ENCODE data around the gene RANGAP1.
"Not testable (repeated sequence)": the region's sequence is repeated elsewhere in the genome, so short reads cannot be mapped to it uniquely, and the experiment has no call there.

The RANGAP1 gene

DNA sequence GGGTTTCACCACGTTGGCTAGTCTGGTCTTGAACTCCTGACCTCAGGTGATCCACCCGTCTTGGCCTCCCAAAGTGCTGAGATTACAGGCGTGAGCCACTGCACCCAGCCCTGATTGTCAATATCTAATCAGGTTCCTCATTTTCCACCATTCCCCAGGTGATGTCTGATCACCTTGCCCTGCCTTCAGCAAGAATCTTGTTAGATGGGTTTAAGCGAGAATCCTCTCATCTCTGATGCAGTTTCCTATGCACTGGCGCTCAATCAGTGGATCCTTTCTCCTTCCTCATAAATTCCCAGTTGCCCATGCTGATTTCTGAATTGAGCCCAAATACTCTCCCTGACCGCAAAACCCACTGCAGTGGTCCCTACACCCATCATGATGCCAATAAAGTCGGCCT, 14.7 kb upstream of the RANGAP1 start:
- no peak for DNase-seq (ENCODE audit: low read depth in 2 of 2)

- no peak for DNase-seq (ENCODE audit: low read depth in 2 of 2)
Measured at GRCh38 chr22:41296826-41297667, 11.1 kb upstream of the RANGAP1 start.

- DNase-seq (ENCODE audit: low read depth in 2 of 2): not testable (repeated sequence)
Measured at GRCh38 chr22:41294816-41295215, 8.8 kb upstream of the RANGAP1 start.

DNA sequence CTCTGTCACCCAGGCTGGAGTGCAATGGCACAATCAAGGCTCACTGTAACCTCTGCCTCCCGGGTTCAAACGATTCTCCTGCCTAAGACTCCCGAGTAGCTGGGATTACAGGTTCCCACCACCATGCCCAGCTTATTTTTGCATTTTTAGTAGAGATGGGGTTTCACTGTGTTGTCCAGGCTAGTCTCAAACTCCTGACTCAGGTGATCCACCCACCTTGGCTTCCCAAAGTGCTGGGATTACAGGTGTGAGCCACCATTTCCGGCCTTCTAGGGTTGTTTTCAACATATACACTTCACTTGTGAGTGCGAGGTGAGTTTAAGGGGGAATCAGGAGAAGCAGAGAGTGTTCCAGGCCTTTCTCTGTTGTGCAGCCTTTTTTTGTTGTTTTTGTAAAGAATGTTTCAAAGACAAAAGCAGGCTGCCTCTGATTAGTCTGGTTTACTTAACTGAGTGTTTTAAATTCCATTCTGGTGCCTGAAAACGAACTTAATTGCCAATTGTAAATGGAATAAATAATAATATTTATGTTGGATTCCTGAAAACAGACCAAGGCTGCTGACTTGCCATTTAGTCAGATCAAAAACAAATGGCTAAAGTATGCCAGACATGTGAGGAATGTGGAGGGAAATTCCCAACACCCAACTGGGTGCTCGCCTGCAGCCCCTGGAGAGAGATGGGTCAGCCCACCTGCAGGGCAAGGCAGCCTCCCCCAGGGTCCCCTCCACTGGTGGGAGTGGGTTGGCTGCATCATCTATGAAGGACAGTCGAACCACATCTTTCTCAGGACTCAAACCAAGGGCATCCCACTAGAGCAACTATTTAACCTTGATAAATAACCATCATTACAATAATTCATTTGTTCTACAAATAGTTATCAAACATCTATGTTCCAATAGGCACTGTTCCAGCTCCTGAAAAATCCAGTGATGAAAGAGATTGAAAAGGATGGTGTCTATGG, 4.6 kb upstream of the RANGAP1 start:
- DNase-seq (ENCODE audit: low read depth in 2 of 2): no peak

DNA sequence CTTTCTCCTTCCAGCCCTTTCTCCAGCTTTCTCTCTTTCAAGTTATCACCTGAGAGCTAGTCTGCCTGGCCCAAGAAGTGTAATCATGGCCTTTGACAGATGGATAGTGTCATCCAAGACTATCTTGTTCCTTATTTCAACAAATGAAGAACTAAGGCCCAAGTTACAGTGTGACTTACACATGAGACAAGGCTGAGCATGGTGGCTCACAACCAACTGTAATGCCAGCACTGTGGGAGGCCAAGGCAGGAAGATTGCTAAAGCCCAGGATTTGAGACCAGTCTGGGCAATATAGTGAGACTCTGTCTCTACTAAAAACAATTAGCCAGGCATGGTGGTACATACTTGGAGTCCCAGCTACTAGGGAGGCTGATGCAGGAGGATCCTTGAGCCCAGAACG, 3.7 kb upstream of the RANGAP1 start:
- DNase-seq (ENCODE audit: low read depth in 2 of 2): no peak

DNA sequence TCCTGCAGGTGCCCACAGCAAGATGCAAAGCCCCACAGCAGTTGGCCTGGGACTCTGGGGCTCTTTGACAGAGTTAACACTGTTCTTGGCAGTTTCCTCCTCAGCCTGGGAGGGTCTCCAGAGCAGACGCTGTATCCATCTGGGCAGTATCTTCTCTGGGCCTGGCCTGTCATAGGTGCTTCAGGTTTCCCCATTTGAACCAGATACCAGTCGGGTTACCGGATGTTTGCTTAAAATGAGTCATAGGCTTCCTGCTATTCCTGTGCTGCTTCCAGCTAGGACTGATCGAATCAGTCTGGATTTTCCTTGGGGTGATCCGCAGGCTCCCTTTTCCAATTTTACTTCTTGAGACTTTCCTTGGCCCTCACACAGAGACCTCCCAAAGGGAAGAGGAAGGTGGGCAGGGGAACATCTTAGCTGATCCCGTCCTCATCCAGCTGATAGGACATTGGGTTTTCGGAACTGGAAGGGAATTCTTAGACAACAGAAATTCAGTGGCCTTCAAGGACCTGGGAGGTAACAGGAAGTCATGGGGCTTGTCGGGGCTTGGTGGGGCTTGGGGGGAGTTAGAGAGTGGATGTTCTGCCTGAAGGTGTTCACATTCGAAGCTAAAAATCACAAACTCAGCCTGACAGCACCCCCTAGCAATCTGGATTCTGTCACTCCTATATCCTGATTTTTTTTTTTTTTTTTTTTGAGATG, 2.4 kb upstream of the RANGAP1 start:
- no peak for DNase-seq (ENCODE audit: low read depth in 2 of 2)

DNA sequence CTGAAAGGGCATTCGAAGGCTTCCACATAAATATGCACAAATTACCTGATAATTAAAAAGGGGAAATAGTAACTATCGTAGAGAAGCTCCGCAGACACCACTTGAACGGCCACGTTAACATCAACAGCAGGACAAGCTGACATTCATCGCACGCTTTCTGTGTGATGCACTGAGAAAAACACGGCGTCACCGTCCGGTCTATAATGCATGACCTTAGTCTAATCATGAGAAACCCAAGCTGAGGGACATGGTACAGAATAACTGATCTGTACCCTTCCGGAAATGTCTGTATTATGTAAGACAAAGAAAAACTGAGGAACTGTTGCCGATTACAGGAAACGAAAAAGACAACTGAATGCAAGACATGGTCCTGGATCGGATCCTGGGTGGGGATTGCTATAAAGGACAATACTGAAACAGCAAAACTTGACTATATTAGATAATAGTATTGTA, 678 bp upstream of the RANGAP1 start:
- peak; percentile 26 to 33 for DNase-seq (ENCODE audit: low read depth in 2 of 2)

DNA sequence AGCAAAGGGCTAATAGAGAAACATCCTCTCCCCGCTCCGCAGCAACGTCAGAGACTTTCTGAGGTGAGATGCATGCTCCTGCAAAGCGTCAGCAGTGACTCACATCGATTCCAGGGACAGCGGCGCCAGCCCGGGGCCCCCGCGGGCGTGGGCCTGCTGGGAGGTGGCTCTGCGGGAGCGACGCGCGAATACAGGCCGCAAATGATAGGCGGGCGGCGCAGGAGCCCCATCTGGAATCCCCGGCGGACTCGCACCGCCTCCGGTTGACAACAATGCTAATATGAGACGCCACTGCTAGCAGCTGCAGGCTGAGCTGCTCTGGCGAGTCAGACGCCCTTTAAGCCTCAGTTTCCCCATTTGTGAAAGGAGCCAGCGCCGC, 557 bp downstream of the RANGAP1 start:
- DNase-seq (ENCODE audit: low read depth in 2 of 2): peak; percentile 86 to 87

DNA sequence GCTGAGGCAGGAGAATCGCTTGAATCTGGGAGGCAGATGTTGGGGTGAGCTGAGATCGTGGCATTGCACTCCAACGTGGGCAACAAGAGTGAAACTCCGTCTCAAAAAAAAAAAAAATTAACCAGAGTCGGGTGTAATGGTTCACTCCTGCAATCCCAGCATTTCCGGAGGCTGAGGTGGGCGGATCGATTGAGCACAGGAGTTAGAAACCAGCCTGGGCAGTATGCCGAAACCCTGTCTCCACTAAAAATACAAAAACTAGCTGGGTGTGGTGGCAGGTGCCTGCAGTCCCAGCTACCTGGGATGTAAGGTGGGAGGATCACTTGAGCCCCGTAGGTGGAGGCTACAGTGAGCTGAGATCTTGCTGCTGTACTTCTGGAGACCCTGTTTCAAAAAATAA, 1.5 kb downstream of the RANGAP1 start:
- no peak for DNase-seq (ENCODE audit: low read depth in 2 of 2)

- DNase-seq (ENCODE audit: low read depth in 2 of 2): no peak
Measured at GRCh38 chr22:41280854-41281253, 5.1 kb downstream of the RANGAP1 start.

- no peak for DNase-seq (ENCODE audit: low read depth in 2 of 2)
Measured at GRCh38 chr22:41280065-41280464, 5.9 kb downstream of the RANGAP1 start.

DNA sequence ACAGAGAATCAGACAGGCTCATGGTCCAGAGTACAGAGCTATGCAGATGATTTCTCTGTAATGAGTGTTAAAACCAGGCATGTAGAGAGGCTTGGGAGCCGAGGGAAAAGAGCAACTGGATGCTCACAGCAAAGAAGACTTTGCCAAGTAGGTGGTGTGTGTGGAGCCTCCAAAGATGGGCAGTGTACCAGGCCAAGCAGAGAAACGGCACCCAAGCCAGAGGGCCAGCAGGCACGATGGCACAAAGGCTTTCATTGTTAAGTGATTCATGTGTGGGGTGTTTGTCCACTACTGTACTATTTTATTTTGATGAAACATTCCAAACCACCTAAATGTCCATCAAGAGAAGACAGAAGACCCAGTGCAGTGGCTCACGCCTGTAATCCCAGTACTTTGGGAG, 11.1 kb downstream of the RANGAP1 start:
- no peak for DNase-seq (ENCODE audit: low read depth in 2 of 2)

GRCh38 chr22:41273128-41273527, 12.9 kb downstream of the RANGAP1 start:
- DNase-seq (ENCODE audit: low read depth in 2 of 2): no peak

DNA sequence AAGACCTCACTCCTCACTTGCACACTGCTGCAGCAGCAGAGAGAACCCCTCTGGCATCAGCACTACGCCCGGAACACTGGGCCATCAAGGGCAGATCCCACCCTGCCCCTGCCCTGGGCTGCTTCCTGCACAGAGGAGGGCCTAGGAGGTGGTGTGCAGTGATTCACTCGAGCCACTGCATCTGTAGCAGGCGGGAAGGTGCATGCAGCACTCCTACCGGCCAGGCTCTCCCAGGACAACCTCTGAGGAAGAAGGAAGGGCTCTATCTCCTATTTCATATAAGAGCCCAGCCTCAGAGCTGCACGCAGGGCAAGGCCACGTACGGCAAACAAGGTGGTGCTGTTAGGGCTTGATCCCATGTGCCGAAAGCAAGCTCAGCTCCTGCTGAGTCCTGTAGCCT, 14.2 kb downstream of the RANGAP1 start:
- DNase-seq (ENCODE audit: low read depth in 2 of 2): no peak

DNA sequence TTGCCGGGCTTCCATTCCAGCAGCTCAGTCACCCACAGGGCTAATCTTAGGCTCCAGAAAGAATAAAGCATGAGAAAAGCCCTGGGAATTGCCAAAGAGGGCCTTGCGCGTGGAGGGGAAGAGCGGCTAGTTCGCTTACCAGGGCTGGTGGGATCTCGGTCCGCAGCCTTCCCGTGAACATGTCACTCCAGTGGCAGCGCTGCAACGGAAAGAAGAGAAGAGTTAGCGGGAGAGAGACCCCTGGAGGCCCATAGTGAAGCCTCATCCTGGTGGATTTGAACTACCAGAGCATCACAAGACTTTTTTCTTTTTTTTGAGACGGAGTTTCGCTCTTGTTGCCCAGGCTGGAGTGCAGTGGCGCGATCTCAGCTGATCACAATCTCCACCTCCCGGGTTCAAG, 18.0 kb downstream of the RANGAP1 start:
- DNase-seq (ENCODE audit: low read depth in 2 of 2): no peak

DNA sequence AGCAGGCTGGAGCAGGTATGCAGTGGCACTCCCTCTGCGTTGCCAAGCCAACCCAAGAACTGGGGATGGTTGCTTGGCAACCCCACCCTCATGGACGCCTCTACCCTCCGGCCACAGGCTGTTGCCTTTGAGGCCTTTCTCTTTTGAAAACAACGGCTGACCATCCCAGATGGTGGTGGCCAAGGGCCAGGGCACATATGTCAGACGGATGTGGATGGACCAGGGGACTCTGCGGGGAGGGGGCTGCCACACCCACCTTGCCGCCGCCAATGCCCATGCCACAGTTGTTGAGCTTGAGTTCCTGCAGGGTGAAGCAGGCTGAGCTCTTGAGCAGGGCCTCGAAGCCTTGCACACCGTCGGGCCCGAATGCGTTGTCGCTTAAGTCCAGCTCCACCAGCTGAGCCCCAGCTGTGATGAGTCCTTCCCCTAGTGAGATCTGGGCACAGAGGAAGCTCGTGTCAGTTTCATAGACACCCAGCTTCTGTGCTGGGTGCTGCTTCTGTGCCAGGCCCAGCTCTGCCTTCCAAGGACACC, 21.5 kb downstream of the RANGAP1 start:
- DNase-seq (ENCODE audit: low read depth in 2 of 2): no peak

DNA sequence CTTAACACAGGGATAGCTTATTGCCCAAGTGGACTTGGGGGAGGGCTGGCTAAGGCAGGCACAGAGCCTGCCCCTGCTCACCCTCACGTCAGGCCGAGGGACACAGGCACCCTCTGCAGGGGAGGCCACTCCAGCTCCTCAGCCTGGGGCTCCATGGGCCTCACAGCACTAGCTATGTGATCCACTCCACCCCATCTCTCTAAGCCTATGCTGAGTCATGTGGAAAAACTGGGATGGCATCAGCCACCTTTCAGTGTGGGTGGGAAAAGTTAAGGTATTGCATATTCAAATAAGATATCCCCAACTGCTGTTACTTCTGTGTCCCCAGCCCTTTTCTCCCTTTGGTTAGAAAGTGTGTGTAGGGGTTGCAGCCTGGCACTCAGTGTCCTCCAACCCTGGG, 22.3 kb downstream of the RANGAP1 start:
- no peak for DNase-seq (ENCODE audit: low read depth in 2 of 2)

GRCh38 chr22:41262250-41262765, 23.7 kb downstream of the RANGAP1 start:
- no peak for DNase-seq (ENCODE audit: low read depth in 2 of 2)

- DNase-seq (ENCODE audit: low read depth in 2 of 2): no peak
Measured at GRCh38 chr22:41261541-41262249, 24.3 kb downstream of the RANGAP1 start.

GRCh38 chr22:41260871-41261270, 25.1 kb downstream of the RANGAP1 start:
- DNase-seq (ENCODE audit: low read depth in 2 of 2): no peak

DNA sequence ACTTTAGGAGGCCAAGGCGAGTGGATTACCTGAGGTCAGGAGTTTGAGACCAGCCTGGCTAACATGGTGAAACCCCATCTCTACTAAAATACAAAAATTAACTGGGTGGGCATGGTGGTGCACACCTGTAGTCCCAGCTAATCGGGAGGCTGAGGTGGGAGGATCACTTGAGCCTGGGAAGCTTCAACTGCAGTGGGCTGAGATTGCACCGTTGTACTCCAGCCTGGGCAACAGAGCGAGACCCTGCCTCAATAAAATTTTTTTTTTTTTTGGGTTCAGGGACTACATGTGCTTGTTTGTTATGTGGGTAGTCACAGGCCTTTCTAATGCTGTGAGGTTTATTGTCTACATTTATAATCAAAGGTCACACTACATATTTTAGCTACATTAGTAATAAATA, 26.2 kb downstream of the RANGAP1 start:
- DNase-seq (ENCODE audit: low read depth in 2 of 2): not testable (repeated sequence)

Measured in stimulated activated CD4-positive, alpha-beta T cell treated with anti-CD3 and anti-CD28 coated beads, Interleukin-15, amount 100 ng/mL, for 48 hours (primary cell).